ENCODE results near the gene LMBRD2. TPM values are rescaled to one million over a fixed set of nuclear protein-coding genes. Genes with fewer than 3 reads are reported as not detected.

Gene LMBRD2
- total RNA-seq, 1 donor from 2014 or later: 6.4 TPM

- H3K27ac ChIP-seq (ENCODE audit: low read depth, low read length): no peak overlapping the region
- H4K20me1 ChIP-seq (ENCODE audit: insufficient read depth, low read length): peaks cover 3% of the 10 kb centered on the region
- H3K4me1 Mint-ChIP-seq (ENCODE audit: low read depth, unreplicated experiment): no peaks in the 10 kb centered on the region
- TF ChIP-seq, protein P1, sequence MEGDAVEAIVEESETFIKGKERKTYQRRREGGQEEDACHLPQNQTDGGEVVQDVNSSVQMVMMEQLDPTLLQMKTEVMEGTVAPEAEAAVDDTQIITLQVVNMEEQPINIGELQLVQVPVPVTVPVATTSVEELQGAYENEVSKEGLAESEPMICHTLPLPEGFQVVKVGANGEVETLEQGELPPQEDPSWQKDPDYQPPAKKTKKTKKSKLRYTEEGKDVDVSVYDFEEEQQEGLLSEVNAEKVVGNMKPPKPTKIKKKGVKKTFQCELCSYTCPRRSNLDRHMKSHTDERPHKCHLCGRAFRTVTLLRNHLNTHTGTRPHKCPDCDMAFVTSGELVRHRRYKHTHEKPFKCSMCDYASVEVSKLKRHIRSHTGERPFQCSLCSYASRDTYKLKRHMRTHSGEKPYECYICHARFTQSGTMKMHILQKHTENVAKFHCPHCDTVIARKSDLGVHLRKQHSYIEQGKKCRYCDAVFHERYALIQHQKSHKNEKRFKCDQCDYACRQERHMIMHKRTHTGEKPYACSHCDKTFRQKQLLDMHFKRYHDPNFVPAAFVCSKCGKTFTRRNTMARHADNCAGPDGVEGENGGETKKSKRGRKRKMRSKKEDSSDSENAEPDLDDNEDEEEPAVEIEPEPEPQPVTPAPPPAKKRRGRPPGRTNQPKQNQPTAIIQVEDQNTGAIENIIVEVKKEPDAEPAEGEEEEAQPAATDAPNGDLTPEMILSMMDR (IDR thresholded peaks at IDR 0.05; ENCODE audit: insufficient read depth, low read depth, low read length): no peak
- H3K36me3 ChIP-seq (ENCODE audit: insufficient read depth, low read length): peaks cover 63% of the 10 kb centered on the region
- no peak overlapping the region for H3K27ac Mint-ChIP-seq (ENCODE audit: unreplicated experiment)
- H3K9me3 Mint-ChIP-seq (ENCODE audit: unreplicated experiment): no peaks in the 10 kb centered on the region
- no peaks in the 10 kb centered on the region for H3K4me1 ChIP-seq (ENCODE audit: insufficient read depth, low read length)
- H3K9ac ChIP-seq (ENCODE audit: low read length): no peak overlapping the region
- DNase-seq (ENCODE audit: low read depth) (no peak), FAIRE-seq (no peak)
- no peak overlapping the region for H3K4me3 ChIP-seq (ENCODE audit: insufficient read depth, low read depth, low read length)
- H3K4me2 ChIP-seq (ENCODE audit: low read length): no peak overlapping the region
- no peaks in the 10 kb centered on the region for H3K27me3 ChIP-seq (ENCODE audit: insufficient read depth, low read length)
- no peak overlapping the region for H3K4me3 Mint-ChIP-seq (ENCODE audit: unreplicated experiment)
- no peaks in the 10 kb centered on the region for H3K27me3 Mint-ChIP-seq (ENCODE audit: low read depth, unreplicated experiment)
- H3K36me3 Mint-ChIP-seq (ENCODE audit: low read depth, unreplicated experiment): peaks cover 19% of the 10 kb centered on the region
- H2AFZ ChIP-seq (ENCODE audit: low read depth, low read length): no peak overlapping the region
- H3K79me2 ChIP-seq (ENCODE audit: insufficient read depth, low read length): no peaks in the 10 kb centered on the region
- no peaks in the 10 kb centered on the region for H3K9me3 ChIP-seq (ENCODE audit: insufficient read depth, low read depth, low read length)
Observed at GRCh38 chr5:36172599-36172998, 20.9 kb upstream of the LMBRD2 start.

GRCh38 chr5:36170832-36171424 lies 19.2 kb upstream of the LMBRD2 start:
- no peak overlapping the region for H3K4me3 Mint-ChIP-seq (ENCODE audit: unreplicated experiment)
- DNase-seq (ENCODE audit: low read depth) (no peak), FAIRE-seq (no peak)
- Histone ChIP-seq H3K27me3 (ENCODE audit: insufficient read depth, low read length) (no peaks in the 10 kb centered on the region), H3K27ac (ENCODE audit: low read depth, low read length) (no peak overlapping the region), H3K4me3 (ENCODE audit: insufficient read depth, low read depth, low read length) (no peak overlapping the region), H3K9me3 (ENCODE audit: insufficient read depth, low read depth, low read length) (no peaks in the 10 kb centered on the region), H3K9ac (ENCODE audit: low read length) (no peak overlapping the region), H2AFZ (ENCODE audit: low read depth, low read length) (no peak overlapping the region), H3K4me1 (ENCODE audit: insufficient read depth, low read length) (no peaks in the 10 kb centered on the region), H4K20me1 (ENCODE audit: insufficient read depth, low read length) (peaks cover 3% of the 10 kb centered on the region), H3K79me2 (ENCODE audit: insufficient read depth, low read length) (no peaks in the 10 kb centered on the region), H3K36me3 (ENCODE audit: insufficient read depth, low read length) (peaks cover 63% of the 10 kb centered on the region), H3K4me2 (ENCODE audit: low read length) (no peak overlapping the region)
- H3K4me1 Mint-ChIP-seq (ENCODE audit: low read depth, unreplicated experiment): no peaks in the 10 kb centered on the region
- H3K9me3 Mint-ChIP-seq (ENCODE audit: unreplicated experiment): no peaks in the 10 kb centered on the region
- peaks cover 22% of the 10 kb centered on the region for H3K36me3 Mint-ChIP-seq (ENCODE audit: low read depth, unreplicated experiment)
- TF ChIP-seq, protein P1 (IDR thresholded peaks at IDR 0.05; ENCODE audit: insufficient read depth, low read depth, low read length): no peak
- no peak for TF ChIP-seq EZH2 (IDR thresholded peaks at IDR 0.05; ENCODE audit: insufficient read depth, low read length)
- H3K27me3 Mint-ChIP-seq (ENCODE audit: low read depth, unreplicated experiment): no peaks in the 10 kb centered on the region
- no peak overlapping the region for H3K27ac Mint-ChIP-seq (ENCODE audit: unreplicated experiment)

- H2AFZ ChIP-seq (ENCODE audit: low read depth, low read length): no peak overlapping the region
- H3K79me2 ChIP-seq (ENCODE audit: insufficient read depth, low read length): peaks cover 8% of the 10 kb centered on the region
- DNase-seq (ENCODE audit: low read depth) (no peak), FAIRE-seq (no peak)
- Mint-ChIP-seq H3K4me3 (ENCODE audit: unreplicated experiment) (no peak overlapping the region), H3K9me3 (ENCODE audit: unreplicated experiment) (no peaks in the 10 kb centered on the region), H3K36me3 (ENCODE audit: low read depth, unreplicated experiment) (peaks cover 16% of the 10 kb centered on the region), H3K4me1 (ENCODE audit: low read depth, unreplicated experiment) (no peaks in the 10 kb centered on the region), H3K27me3 (ENCODE audit: low read depth, unreplicated experiment) (no peaks in the 10 kb centered on the region), H3K27ac (ENCODE audit: unreplicated experiment) (no peak overlapping the region)
- H4K20me1 ChIP-seq (ENCODE audit: insufficient read depth, low read length): peaks cover 14% of the 10 kb centered on the region
- TF ChIP-seq, protein P1 (IDR thresholded peaks at IDR 0.05; ENCODE audit: insufficient read depth, low read depth, low read length): no peak
- no peak for TF ChIP-seq EZH2 (IDR thresholded peaks at IDR 0.05; ENCODE audit: insufficient read depth, low read length)
- peaks cover 53% of the 10 kb centered on the region for H3K36me3 ChIP-seq (ENCODE audit: insufficient read depth, low read length)
- H3K27ac ChIP-seq (ENCODE audit: low read depth, low read length): no peak overlapping the region
- no peak overlapping the region for H3K4me3 ChIP-seq (ENCODE audit: insufficient read depth, low read depth, low read length)
- H3K4me2 ChIP-seq (ENCODE audit: low read length): no peak overlapping the region
- H3K9me3 ChIP-seq (ENCODE audit: insufficient read depth, low read depth, low read length): no peaks in the 10 kb centered on the region
- H3K27me3 ChIP-seq (ENCODE audit: insufficient read depth, low read length): no peaks in the 10 kb centered on the region
- no peak overlapping the region for H3K9ac ChIP-seq (ENCODE audit: low read length)
- no peaks in the 10 kb centered on the region for H3K4me1 ChIP-seq (ENCODE audit: insufficient read depth, low read length)
Observed at GRCh38 chr5:36168737-36169136, 17.1 kb upstream of the LMBRD2 start.
